ENCODE measurements around the gene OR4E2.

GRCh38 chr14:21614240-21614639 is 39.4 kb upstream of the OR4E2 start:
- TF ChIP-seq SIN3A (IDR thresholded peaks at IDR 0.05; ENCODE audit: borderline replicate concordance, insufficient read depth, low read length) = no peak
- no peak for TF ChIP-seq REST (IDR thresholded peaks at IDR 0.05; ENCODE audit: insufficient read depth in 1 of 2, low read depth in 2 of 2, low read length in 2 of 2)
- no peak for TF ChIP-seq TAF1 (IDR thresholded peaks at IDR 0.05; ENCODE audit: borderline replicate concordance, insufficient read depth, low read length)
- TF ChIP-seq POLR2AphosphoS5 (IDR thresholded peaks at IDR 0.05; ENCODE audit: low read depth, low read length) = no peak
- TF ChIP-seq FOXP2 (optimal IDR thresholded peaks at IDR 0.05; ENCODE audit: borderline replicate concordance, extremely low read depth, extremely low read length, insufficient read depth) = no peak

Measured in PFSK-1 (cell line).